ENCODE measurements around the gene WSB1. TPM values are rescaled to one million over a fixed set of nuclear protein-coding genes. Genes with fewer than 3 reads are reported as not detected.

Gene WSB1
- total and polyA plus RNA-seq, 8 donors, result 41.3 to 84.3 (median 53.6) TPM

- no peak for DNase-seq
- Histone ChIP-seq H3K4me1 (peaks cover 0 to 13% (median 0%) of the 10 kb centered on the region in 3 donors), H3K36me3 (no peaks in the 10 kb centered on the region), H3K27me3 (no peaks in the 10 kb centered on the region), H3K27ac (peak overlapping the region in 1 of 4 donors; percentile 95), H3K4me3 (peak overlapping the region in 1 of 4 donors; percentile 71), H3K9me3 (no peaks in the 10 kb centered on the region)
- peak; percentile 5 to 19 (median 16) for ATAC-seq
- WGBS, 2 donors, result 58 to 59% methylated on average over 8 of the region's 8 CpGs
- no peak for FAIRE-seq
- no peak for TF ChIP-seq CTCF (IDR thresholded peaks at IDR 0.05)
- intact Hi-C loops (cut with DNase I), result loop anchor here in 2 of 3 donors (5.0 to 10.0 kb wide), 3 partner anchors 248 to 290 kb away; no protein-coding TSS in a partner anchor
Measured at GRCh38 chr17:27354491-27355081, 60.7 kb downstream of the WSB1 start.

GRCh38 chr17:27355419-27355818 lies 61.5 kb downstream of the WSB1 start:
- no peak overlapping the region for H3K27ac ChIP-seq
- DNase-seq (no peak), ATAC-seq (no peak), FAIRE-seq (no peak)
- intact Hi-C loops (cut with DNase I), result loop anchor here in 2 of 3 donors (5.0 to 10.0 kb wide), 3 partner anchors 247 to 289 kb away; no protein-coding TSS in a partner anchor
- no peaks in the 10 kb centered on the region for H3K36me3 ChIP-seq
- no peak overlapping the region for H3K4me3 ChIP-seq
- TF ChIP-seq CTCF (IDR thresholded peaks at IDR 0.05), result no peak
- H3K27me3 ChIP-seq, result no peaks in the 10 kb centered on the region
- H3K9me3 ChIP-seq, result no peaks in the 10 kb centered on the region
- WGBS, 2 donors, result 85 to 87% methylated on average over 4 of the region's 4 CpGs
- H3K4me1 ChIP-seq, result peaks cover 0 to 13% (median 0%) of the 10 kb centered on the region in 3 donors

GRCh38 chr17:27356091-27356705 lies 62.3 kb downstream of the WSB1 start:
- no peak for TF ChIP-seq CTCF (IDR thresholded peaks at IDR 0.05)
- H3K36me3 ChIP-seq, result no peaks in the 10 kb centered on the region
- peaks cover 0 to 13% (median 0%) of the 10 kb centered on the region in 3 donors for H3K4me1 ChIP-seq
- WGBS, 2 donors, result 82 to 87% methylated on average over 8 of the region's 8 CpGs
- intact Hi-C loops (cut with DNase I), result loop anchor here in 2 of 3 donors (5.0 to 10.0 kb wide), 3 partner anchors 246 to 289 kb away; no protein-coding TSS in a partner anchor
- H3K27me3 ChIP-seq, result no peaks in the 10 kb centered on the region
- no peak overlapping the region for H3K4me3 ChIP-seq
- H3K9me3 ChIP-seq, result no peaks in the 10 kb centered on the region
- no peak overlapping the region for H3K27ac ChIP-seq
- ATAC-seq, result no peak
- FAIRE-seq, result no peak
- DNase-seq, result peak in 2 of 6 donors; percentile 52 to 58

GRCh38 chr17:27357236-27357635 lies 63.3 kb downstream of the WSB1 start:
- Histone ChIP-seq H3K4me3 (no peak overlapping the region), H3K9me3 (no peaks in the 10 kb centered on the region), H3K27ac (no peak overlapping the region), H3K27me3 (no peaks in the 10 kb centered on the region), H3K4me1 (peaks cover 0 to 11% (median 0%) of the 10 kb centered on the region in 3 donors), H3K36me3 (no peaks in the 10 kb centered on the region)
- FAIRE-seq (no peak), DNase-seq (no peak), ATAC-seq (no peak)
- no peak for TF ChIP-seq CTCF (IDR thresholded peaks at IDR 0.05)
- 85 to 88% methylated on average over 5 of the region's 5 CpGs for WGBS, 2 donors
- intact Hi-C loops (cut with DNase I), result loop anchor here in 2 of 3 donors (5.0 to 10.0 kb wide), 3 partner anchors 245 to 288 kb away; no protein-coding TSS in a partner anchor

GRCh38 chr17:27360507-27360906 lies 66.6 kb downstream of the WSB1 start:
- DNase-seq, result no peak
- Histone ChIP-seq H3K27me3 (no peaks in the 10 kb centered on the region), H3K27ac (no peak overlapping the region), H3K9me3 (no peaks in the 10 kb centered on the region), H3K36me3 (no peaks in the 10 kb centered on the region), H3K4me1 (no peaks in the 10 kb centered on the region), H3K4me3 (no peak overlapping the region)
- no peak for TF ChIP-seq CTCF (IDR thresholded peaks at IDR 0.05)
- intact Hi-C loops (cut with DNase I), result no loop called here
- no peak for ATAC-seq
- WGBS, 2 donors, result 67 to 72% methylated on average over 8 of the region's 8 CpGs
- FAIRE-seq, result no peak
